Stimulated activated CD8-positive, alpha-beta memory T cell treated with anti-CD3 and anti-CD28 coated beads, Interleukin-12 subunit alpha, Interleukin-12 subunit beta, amount 100 ng/mL, for 4 hours (primary cell): ENCODE measurements around the gene SECTM1.
"Not testable (repeated sequence)": the region's sequence is repeated elsewhere in the genome, so short reads cannot be mapped to it uniquely, and the experiment has no call there.

Experiments
- DNase-seq: peaks from one replicate; pipeline ENCODE4 v3.0.0-alpha.2; 2020; ENCODE audit warnings: low read depth

Gene SECTM1

DNA sequence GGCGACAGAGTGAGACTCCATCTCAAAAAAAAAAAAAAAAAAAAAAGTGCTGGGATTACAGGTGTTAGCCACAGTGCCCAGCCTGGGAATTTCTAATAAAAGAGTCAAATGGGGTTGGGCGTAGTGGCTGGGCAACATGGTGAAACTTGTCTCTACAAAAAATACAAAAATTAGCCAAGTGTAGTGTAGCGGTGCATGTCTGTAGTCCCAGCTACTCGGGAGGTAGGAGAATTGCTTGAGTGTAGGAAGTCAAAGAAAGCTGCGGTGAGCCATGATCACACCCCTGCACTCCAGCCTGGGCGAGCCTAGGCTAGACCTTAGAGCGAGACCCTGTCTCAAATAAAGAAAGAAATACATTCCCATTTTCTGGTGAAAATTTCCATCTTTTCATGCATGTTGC, 35.6 kb upstream of the SECTM1 start:
- no peak for DNase-seq

DNA sequence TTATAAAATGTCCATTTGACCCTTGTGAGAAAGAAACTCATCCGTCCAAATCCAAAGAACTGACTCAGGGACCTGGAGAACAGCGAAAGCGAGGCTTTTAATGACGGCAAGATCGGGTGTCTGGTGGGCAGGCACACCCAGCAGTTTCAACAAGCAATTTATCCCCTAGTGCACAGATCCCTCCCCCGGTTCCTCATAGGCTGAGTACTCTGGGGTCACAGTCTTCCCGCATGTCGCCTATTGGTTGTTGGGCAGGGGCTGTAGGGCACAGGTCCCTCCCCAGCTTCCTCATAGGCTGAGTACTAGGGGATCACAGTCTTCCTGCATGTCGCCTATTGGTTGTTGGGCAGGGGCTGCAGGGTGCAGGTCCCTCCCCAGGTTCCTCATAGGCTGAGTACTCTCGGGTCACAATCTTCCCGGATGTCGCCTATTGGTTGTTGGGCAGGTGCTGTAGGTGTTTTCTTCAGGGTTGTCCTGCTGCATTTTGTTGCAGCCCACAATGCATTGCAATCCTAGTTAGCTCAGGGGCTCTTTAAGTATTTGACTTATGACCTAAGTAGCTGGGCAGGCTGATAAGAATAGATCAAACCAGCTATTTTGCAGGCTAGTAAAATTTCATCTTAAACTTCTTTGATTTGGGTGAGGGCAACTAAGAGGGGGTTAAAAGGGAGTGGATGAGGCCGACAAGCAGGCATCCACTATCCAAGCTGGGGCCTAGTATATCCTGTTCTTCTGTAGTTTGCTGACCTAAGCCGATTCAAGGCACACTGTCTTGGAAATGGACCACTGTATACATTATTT, 34.4 kb upstream of the SECTM1 start:
- DNase-seq = no peak

DNA sequence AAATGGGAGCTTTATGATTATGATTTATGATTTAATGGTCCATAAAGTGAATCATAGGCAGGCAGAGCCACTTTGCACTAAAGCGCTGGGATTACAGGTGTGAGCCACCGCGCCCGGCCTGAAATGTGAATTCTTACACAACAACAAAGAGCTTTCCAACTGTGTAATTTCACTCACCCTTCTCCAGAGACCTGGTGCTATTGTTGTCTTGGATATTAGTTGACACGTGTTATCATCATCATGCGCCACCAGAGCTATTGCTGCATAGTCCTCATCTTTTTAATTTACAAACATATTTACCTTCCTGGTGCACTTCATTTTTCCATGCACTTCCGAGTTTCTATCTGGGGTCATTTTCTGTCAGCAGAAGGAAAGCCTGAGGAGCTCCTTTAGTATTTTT, 33.2 kb upstream of the SECTM1 start:
- DNase-seq = no peak

DNA sequence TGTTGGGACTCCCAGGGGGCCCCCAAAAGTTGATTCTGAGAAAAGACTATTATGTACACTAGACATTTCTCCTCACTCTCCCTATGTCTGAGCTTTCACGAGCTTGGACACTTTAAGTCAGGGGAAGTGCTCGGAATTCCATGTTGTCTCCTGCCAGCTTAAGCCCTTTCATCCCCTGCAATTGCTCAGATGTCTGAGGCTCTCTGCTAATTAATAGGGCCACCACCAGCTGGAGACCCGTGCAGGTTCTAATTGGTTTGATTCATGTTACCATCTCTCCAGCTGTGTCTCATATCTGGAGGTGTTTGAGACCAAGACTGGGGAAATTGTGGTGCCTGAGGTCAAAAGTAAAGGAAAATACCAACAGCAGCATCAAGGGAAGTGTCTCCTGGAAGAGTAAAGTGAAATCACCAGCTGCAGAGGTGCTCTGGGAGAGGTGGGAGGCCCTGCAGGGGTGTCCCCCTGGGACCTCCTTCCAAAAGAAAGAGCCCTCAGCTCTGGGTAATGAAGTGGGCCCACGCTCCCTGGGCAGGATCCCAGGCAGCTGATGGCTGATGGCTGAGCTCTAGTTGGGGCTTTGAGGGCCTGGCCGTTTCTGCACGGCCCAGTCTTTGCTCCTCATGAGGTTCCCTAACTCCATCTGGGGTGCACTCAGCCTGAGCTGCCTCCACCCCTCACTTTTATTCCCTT, 32.2 kb upstream of the SECTM1 start:
- no peak for DNase-seq

DNA sequence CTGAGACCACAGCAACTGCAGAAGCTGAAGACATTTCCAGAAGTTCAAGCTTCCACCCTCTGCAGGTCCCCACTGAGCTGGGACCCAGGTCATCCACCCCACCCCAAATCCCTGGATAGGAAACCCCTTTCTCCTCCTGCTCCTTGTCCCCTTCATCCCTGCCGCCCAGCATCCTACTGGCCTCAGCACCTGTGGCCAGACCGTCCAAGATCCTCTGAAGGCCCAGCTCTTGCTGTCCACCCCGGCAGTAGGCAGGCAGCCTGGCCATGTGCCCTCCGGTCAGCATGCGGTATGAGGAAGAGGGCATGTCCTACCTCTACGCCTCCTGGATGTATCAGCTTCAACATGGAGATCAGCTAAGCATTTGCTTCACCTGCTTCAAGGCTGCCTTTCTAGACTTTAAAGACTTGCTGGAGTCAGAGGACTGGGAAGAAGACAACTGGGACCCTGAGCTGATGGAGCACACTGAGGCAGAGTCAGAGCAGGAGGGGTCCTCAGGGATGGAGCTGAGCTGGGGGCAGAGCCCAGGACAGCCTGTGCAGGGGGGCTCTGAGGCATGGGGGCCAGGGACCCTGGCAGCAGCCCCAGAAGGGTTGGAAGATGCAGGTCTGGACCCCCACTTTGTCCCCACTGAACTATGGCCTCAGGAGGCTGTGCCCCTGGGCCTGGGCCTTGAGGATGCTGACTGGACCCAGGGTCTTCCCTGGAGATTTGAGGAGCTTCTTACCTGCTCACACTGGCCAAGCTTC, 28.5 kb upstream of the SECTM1 start:
- DNase-seq = no peak

DNA sequence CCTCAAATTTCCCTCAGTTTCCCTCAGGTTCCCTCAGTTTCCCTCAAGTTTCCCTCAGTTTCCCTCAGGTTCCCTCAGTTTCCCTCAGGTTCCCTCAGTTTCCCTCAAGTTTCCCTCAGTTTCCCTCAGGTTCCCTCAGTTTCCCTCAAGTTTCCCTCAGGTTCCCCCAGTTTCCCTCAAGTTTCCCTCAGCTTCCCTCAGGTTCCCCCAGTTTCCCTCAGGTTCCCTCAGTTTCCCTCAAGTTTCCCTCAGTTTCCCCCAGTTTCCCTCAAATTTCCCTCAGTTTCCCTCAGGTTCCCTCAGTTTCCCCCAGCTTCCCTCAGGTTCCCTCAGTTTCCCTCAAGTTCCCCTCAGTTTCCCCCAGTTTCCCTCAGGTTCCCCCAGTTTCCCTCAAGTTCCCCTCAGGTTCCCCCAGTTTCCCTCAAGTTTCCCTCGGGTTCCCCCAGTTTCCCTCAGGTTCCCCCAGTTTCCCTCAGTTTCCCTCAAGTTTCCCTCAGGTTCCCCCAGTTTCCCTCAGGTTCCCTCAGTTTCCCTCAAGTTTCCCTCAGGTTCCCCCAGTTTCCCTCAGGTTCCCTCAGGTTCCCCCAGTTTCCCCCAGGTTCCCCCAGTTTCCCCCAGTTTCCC, 26.0 kb upstream of the SECTM1 start:
- not testable (repeated sequence) for DNase-seq

DNA sequence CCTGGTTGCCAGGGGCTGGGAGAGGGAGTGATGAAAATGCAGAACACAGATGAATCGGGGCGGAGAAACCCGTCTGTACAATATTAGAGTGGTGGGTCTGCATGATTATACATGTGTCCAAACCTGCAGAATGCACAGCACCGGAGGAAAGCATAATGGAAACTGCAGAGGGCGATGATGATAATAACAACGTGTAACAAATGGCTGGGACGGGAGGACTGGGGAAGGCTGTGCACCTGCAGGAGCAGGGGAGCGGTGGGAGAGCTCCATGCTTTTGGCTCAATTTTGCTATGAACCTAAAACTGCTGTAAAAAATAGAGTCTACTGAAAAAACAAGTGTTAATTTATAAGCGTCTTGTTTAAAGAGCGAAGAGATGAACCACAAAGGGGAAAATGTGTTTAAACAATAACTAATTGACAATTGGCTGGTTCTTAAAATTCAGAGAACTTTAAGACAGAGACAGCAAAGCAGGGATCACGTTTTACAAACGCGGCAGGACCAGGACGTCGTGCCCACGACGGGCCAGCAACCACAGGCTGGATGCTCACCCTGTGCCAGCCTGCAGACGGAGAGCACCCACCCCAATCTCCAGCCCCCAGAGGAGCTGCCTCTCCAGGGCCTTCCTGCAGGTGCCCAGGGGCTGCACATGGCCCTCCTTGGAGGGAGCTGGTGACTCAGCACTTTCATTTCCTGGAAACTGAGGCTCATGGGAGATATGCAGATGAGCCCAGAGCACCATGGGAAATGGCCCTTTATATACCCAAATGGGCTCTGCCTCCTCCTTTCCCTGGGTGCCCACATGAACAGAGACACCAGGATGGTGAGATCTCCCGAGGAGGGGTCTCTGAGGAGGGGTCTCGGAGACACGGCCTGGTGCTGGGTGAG, 25.1 kb upstream of the SECTM1 start, which contains the start of gene TEX19:
Gene TEX19 (plus strand): TSS at position 783 of the 886 bp plus-strand sequence. CDS start 2,904 bp downstream, outside the sequence.
- DNase-seq = no peak

DNA sequence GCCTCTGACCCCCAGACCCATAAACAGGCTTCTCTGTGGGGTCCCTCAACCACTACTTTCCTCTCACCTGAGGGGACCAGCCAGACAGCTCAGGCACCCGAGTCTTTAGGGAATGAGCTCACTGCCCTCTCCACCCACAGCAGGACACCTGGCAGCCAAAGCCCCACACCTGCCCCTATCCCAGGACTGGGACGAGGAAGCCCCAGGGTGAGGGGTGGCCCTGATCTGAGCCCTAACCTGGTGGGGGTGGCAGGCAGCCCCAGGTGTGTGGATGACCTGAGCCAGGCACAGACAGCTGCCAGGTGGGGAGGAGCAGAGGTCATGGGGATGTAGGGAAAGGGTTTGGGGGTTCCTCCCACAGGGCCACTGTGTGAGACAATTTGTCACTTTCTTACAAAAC, 23.8 kb upstream of the SECTM1 start:
- DNase-seq = no peak

DNA sequence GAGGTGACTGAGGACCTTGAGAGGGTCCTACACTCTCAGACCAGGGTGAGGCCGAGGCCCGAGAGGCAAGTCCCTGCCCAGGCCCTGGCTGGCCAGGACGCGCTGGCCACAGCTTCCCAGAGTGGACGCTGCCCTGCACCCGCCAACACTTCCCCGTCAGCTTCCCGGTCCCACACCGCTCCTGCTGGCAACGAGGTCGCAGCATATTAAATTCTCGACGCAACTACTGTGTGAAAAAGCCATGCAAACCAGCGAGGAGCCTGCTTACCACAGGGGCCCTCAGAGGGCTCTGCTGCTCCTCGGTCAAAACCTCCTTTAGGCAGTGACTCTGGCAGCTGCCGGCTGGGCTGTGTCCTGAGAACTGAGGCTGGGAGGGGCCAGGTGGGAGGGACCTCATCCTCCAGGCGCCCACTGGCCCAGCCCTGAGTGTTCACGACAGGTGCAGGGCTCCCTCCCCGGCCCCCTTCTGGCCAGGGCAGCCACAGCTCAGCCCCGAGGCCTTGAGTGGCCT, 23.3 kb upstream of the SECTM1 start:
- no peak for DNase-seq

DNA sequence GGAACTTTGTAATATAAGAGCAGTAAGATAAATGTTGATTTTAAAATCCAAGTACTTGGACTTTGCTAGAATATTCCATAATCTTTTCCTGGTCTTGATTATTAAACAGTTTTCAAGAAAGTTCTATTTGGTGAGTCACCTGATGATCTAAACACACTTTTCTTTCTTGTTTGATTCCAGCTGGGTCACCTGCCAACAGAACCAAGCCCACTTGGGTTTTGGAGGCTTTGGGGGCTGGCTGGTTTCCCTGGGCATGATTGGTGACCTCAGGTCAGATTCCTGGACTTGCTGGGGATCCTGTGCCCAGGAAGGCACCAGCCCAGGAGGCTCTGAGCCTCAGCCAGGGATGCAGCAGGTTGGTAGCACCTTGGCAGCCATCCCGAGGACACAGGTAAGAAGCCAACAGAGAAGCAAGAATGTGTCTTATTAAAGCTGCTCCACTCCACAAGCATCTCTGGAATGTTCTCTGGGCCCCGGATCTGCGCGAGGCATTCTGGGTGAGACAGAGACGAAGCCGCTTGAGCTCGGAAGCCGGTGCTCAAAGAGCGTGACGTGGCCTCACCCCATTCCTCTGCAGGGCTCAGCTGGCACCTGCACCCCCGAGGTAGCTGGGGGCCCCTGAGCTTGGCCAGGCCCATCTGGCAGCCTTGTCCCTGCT, 22.3 kb upstream of the SECTM1 start:
- no peak for DNase-seq

DNA sequence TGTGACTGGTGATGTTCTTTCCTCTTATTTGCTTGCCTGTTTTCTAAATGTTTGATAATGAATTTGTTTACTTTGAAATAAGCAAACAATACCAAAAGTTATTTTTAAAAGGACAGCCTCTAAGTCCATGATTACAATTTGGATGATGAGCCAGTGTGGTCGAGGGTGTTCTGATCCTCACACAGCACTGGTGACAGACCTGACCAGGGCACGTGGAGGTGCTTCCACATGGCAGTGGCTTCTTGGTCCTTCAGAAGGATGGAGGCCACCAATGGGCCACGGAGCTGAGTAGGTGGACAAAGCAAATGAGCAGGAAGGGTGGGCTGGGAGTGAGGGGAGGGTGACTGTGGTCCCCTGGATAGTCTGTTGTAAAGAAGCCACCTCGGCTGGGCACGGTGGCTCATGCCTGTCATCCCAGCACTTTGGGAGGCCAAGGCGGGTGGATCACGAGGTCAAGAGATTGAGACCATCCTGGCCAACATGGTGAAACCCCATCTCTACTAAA, 21.3 kb upstream of the SECTM1 start:
- DNase-seq = no peak

DNA sequence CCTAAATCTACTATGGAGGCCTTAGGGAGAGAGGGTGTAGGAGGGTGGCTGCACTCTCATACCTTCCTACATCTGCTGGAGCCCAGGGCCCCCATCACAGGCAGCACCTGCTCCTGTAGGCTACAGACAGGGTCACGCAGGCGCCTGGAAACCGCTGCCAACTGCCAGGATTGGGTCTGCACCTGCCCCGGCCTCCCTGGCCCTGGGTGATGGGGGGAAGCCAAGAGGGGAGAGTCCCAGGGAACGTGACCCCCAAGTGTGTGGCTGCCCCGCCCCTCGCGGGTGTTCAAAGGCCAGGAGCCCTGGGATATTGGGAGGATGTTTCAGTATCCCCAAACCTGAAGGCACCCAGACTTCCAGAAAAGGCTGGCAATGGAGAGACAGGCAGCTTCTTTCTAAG, 19.9 kb upstream of the SECTM1 start:
- DNase-seq = no peak

DNA sequence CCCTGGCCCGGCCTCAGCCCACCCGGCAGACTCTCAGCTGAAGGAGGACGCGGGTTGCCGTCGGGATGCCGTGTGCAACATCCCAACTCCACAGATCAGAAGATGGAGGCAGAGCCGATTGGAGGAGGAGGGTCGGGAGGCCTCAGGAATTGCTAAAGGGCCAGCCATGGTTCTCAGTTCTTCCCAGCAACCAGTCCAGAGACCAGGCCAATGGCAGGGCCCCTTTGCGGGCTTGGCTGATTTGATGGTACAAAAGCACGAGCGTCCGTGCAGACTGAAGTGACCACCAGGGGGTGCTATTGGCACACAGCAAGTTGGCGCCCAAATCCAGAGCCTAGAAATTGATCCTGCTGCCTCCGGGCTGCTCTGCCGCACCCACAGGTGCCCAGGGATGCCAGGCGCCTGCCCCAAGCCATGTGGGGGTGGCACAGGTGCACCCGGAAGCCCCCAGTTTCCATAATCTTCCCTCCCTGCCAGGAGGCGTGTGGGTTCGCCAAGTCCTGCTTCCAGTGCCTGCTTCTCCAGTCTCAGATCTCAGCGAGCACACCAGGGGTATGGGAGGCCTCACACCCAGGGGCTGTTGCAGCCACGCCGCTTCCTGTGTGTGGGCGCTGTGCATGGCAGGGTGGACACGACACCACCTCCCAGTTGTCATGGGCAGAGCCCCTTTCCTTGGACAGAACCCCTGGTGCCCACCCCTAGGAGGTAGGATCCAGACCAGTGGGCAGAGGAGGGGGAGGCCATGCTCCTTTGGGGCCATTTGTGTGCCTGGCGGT, 18.3 kb upstream of the SECTM1 start:
- peak; percentile 58 for DNase-seq

DNA sequence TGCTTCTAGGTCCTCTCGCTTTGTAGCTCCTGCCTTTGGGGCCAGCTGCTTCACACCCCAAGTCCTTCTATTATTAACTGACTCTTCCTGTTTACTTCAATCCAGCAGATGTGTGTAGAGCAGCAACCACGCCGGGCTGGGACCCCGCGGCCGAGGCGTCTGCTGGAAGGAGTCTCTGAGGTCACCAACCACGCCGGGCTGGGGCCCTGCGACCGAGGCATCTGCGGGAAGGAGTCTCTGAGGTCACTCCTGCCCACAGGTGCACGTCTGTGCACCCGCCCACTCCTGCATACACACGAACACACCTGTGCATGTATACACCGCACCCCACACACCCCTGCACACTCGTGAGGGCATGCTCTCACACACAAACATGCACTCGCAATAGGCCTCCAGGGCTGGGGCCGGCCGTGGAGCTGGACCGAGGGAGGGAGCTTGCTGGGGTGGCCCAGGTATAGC, 17.7 kb upstream of the SECTM1 start:
- DNase-seq = no peak

DNA sequence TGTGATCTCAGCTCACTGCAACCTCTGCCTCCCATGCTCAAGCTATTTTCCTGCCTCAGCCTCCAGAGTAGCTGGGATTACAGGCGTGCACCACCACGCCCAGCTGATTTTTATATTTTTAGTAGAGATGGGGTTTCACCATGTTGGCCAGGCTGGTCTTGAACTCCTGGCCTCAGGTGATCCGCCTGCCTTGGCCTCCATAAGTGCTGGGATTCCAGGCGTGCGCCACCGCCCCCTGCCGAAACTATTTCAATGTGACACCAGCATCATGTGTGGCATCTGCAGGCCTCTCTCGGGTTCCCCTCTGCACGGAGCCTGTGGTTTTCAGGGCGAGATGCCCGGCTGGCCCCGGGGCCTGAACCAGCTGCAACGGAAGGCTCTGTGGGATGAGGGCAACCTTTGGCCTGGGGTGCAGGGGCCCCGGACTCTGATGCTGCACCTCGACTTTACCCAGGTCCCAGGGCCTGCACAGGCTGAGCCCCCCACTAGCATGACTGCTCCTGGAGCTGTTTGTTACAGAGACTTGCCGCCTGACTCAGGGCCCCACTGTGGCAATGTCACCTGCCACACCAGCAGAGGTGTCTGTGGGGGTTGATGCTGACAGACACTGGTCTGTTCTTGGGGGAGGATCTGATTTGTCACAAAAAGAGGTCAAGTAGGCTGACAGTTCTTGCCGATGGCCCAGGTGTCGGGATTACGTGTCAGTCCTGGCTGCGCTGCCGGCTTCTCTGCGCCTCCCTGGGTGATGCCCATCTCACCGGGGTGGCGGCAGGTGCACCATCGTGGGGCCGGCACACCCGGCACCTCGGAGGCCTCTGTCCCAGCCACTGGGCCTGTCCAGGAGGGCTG, 16.8 kb upstream of the SECTM1 start:
- DNase-seq = peak; percentile 11

DNA sequence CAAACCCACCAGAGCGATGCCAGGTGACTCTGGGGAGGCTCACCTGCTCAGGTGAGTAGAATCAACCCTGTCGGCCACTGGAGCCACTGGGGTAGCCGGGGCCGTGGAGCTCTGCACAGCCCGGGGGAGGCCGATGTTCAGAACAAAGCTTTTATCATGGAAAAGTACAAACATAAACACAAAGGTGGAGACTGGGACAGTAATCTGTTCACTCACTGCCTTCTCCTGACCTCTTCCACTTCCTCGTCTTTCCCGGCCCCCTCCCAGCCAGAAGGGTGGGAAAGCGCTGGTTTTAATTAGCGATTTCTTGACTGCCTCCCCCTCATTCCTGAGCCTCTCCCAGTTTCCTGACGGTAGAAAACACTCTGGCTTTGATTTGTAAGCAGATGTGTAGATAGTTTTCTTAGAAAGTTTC, 15.7 kb upstream of the SECTM1 start:
- DNase-seq = no peak

DNA sequence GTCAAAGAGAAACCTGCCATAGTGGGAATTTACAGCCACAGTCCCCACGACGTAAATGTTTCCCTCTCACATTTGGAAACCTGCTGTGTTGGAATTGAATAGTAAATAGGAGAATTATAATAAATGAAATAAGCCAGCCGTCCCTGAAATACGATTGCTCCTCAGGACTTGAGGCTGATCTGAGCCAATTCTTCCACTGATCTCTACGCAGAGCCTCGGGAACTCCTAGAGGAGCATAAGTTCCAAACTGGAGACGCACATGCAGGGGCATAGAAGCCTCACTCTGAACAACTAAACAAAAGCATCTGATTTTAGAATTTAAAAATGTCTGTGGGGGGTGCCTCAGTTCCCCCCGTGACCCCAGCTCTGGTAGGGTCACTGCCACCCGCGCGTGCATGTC, 15.3 kb upstream of the SECTM1 start:
- no peak for DNase-seq

DNA sequence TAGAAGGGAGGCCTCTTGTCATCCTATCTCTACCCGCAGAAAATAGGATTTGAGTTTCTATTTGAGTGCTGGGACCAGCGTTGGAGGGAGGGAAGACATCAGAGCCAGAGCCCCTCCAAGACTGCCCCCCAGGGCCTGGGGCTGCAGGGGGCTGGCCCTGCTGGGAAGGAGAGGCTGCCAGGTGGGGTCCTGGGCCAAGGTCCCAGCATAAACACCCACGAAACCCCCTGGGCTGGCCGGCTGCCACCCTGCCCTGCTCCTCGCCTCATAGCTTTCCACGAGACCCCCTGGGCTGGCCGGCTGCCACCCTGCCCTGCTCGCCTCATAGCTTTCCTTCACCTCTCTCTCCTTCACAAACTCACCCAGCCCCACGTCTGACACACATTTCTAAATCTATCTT, 14.9 kb upstream of the SECTM1 start:
- DNase-seq = no peak

DNA sequence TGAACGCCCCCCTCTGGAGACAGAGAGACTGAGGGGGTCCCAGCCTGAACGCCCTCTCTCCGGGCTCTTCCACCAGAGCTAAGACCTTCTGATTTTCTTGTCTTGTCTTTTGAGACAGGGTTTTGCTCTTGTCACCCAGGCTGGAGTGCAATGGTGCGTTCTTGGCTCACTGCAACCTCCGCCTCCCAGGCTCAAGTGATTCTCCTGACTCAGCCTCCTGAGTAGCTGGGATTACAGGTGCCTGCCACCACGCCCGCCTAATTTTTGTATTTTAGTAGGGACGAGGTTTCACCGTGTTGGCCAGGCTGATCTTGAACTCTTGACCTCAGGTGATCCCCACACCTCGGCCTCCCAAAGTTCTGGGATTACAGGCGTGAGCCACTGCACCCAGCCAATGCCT, 14.4 kb upstream of the SECTM1 start:
- not testable (repeated sequence) for DNase-seq
